IPS-18a (cell line): ENCODE measurements around the gene SOS1.

Experiments used
- H3K27ac ChIP-seq: one replicate; pipeline ENCODE4 v1.5.1; 2013; ENCODE audit warnings: low read length
- H3K27me3 ChIP-seq: one replicate; pipeline ENCODE4 v1.6.1; 2013; ENCODE audit warnings: mild to moderate bottlenecking, low read length; ENCODE audit not compliant: control insufficient read depth, insufficient read depth
- H3K36me3 ChIP-seq: one replicate; pipeline ENCODE4 v1.6.1; 2013; ENCODE audit warnings: low read depth, low read length; ENCODE audit not compliant: control insufficient read depth
- H3K4me1 ChIP-seq: one replicate; pipeline ENCODE4 v1.6.1; 2013; ENCODE audit warnings: low read depth, low read length; ENCODE audit not compliant: control insufficient read depth
- H3K4me3 ChIP-seq: one replicate; pipeline ENCODE4 v1.5.1; 2013; ENCODE audit warnings: low read length
- H3K9ac ChIP-seq: one replicate; pipeline ENCODE4 v1.6.1; 2013; ENCODE audit warnings: mild to moderate bottlenecking, low read length, moderate library complexity
- H3K9me3 ChIP-seq: one replicate; pipeline ENCODE4 v1.6.1; 2013; ENCODE audit warnings: low read depth, low read length; ENCODE audit not compliant: control insufficient read depth

The SOS1 gene

DNA sequence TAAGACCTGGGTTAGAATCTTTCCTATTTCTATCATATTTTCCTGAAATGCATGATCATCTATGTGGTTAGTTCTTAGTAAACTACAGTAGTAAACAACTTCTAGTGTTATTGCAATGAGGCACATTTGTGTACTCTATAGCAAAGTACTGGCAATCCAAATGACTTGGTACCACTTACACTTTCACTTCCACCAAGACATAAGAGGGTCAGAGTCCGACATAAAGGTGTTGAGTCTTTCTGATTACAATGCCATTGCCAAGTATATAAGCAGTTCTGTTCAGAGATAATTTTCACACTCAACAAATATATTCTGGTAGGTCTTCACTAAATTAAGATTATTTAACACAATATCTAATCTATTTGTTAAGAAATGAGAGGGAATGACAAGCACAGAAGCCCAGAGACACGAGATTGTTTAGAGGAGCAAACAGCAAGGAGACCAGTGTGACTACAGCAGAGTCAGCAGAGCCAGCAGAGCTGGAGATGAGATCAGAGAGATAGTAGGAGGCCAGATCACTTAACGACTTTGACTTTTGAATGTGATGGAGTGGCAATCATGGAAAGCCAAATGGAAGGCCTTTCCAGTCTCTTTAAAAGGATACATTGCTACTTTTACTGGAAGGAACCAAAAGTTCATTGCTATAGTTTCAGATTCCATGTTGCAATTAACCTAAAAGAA lies 27.5 kb downstream of the SOS1 start:
- Histone ChIP-seq H3K36me3 (no peaks in the 10 kb centered on the region), H3K4me3 (no peak overlapping the region), H3K27ac (no peak overlapping the region), H3K4me1 (peaks cover 16% of the 10 kb centered on the region), H3K9me3 (no peaks in the 10 kb centered on the region), H3K27me3 (no peaks in the 10 kb centered on the region), H3K9ac (no peak overlapping the region)

DNA sequence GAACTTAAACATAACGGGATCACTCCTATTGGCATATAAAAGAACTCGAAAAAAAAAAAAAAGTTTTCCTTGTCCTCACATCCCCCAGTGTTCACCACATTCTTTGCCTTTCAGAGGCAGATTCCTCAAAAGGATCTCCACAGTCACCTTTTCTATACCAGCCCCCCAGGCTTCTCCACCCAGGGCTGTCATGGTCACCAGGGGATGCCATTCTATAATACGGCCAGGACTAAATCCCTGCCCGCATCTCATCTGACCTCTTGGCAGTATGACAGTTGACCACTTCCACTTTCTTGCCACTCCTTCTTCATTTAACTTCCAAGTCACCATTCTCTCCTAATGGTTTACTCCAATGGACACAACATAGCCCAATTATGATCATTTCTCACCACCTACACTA lies 29.3 kb downstream of the SOS1 start:
- Histone ChIP-seq H3K36me3 (no peaks in the 10 kb centered on the region), H3K9me3 (no peaks in the 10 kb centered on the region), H3K27ac (no peak overlapping the region), H3K9ac (no peak overlapping the region), H3K4me1 (peaks cover 16% of the 10 kb centered on the region), H3K4me3 (no peak overlapping the region), H3K27me3 (no peaks in the 10 kb centered on the region)

DNA sequence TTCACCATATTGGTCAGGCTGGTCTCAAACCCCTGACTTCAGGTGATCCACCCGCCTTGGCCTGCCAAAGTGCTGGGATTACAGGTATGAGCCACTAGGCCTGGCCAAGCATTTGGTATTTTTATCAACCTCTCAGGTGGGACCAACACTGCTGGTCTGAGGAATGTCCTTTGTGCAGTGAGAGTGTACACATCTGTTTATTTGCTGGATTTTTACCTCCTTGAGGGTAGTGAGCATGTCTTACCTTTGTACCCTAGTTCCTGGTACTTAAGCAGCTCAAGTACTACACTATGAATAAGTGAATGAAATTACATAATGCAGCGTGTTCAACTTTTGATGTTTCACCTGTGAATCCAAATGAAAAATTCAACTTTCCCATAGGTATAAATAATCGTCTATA lies 29.8 kb downstream of the SOS1 start:
- H3K9me3 ChIP-seq, result no peaks in the 10 kb centered on the region
- H3K4me1 ChIP-seq, result peaks cover 16% of the 10 kb centered on the region
- no peak overlapping the region for H3K4me3 ChIP-seq
- H3K27ac ChIP-seq, result no peak overlapping the region
- no peaks in the 10 kb centered on the region for H3K36me3 ChIP-seq
- no peaks in the 10 kb centered on the region for H3K27me3 ChIP-seq
- H3K9ac ChIP-seq, result no peak overlapping the region

DNA sequence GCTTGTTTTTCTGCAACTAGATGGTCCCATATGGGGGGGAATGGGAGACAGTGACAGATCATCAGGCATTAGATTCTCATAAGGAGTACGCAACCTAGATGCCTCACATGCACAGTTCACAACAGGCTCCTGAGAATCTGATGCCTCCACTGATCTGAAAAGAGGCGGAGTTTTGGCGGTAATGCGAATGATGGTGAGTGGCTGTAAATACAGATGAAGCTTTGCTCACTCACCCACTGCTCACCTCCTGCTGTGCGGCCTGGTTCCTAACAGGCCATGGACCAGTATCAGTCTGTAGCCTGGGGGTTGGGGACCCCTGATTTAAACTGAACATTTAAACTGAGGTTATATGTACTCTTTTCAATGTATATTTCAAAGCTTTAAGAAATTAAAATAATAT lies 40.7 kb downstream of the SOS1 start:
- Histone ChIP-seq H3K4me3 (no peak overlapping the region), H3K4me1 (no peaks in the 10 kb centered on the region), H3K9ac (no peak overlapping the region), H3K36me3 (no peaks in the 10 kb centered on the region), H3K27me3 (no peaks in the 10 kb centered on the region), H3K9me3 (peaks cover 3% of the 10 kb centered on the region), H3K27ac (no peak overlapping the region)

DNA sequence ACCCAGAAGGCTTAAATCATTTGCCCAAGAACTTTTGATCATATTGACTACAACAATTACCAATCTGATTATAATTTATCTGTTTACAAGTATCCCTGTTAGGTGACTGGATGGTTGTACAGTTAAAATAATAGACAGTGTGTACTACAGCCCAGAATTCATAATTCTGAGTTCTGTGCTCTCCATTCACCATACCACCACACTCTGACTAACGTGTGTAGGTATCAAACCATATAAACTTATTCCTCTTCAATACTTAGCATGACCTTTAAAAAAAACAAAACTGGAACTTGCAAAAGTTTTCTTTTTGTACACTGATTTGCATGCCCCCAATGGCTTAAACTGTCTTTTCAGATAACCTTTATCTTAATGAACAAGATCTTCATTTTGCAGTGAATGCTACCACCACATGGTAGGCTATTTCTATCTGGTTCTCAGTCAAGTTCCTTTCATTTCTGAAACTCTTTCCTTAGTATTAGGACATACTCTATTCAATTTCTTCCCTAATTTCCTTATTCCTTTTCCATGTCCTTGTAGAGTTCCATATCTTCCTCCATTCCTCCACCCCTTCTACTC lies 50.9 kb downstream of the SOS1 start:
- peaks cover 8% of the 10 kb centered on the region for H3K36me3 ChIP-seq
- H3K4me3 ChIP-seq, result no peak overlapping the region
- H3K9me3 ChIP-seq, result no peaks in the 10 kb centered on the region
- no peaks in the 10 kb centered on the region for H3K27me3 ChIP-seq
- H3K27ac ChIP-seq, result no peak overlapping the region
- peaks cover 15% of the 10 kb centered on the region for H3K4me1 ChIP-seq
- no peak overlapping the region for H3K9ac ChIP-seq

DNA sequence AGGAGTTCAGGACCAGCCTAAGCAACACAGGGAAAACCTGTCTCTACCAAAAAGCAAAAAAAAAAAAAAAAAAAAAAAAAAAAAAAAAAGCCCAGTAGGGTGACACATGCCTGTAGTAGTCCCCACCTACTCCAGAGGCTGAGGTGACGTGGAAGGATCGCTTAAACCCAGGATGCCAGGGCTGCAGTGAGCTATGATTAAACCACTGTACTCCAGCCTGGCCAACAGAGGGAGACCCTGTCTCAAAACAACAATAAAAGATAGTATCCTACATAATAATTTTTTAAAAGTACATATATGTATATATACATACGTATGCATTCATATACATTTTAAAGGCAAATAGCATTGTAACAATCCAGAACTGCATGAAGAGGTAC lies 51.7 kb downstream of the SOS1 start:
- Histone ChIP-seq H3K4me1 (peaks cover 15% of the 10 kb centered on the region), H3K4me3 (no peak overlapping the region), H3K27me3 (no peaks in the 10 kb centered on the region), H3K9me3 (no peaks in the 10 kb centered on the region), H3K9ac (no peak overlapping the region), H3K36me3 (peaks cover 8% of the 10 kb centered on the region), H3K27ac (no peak overlapping the region)

DNA sequence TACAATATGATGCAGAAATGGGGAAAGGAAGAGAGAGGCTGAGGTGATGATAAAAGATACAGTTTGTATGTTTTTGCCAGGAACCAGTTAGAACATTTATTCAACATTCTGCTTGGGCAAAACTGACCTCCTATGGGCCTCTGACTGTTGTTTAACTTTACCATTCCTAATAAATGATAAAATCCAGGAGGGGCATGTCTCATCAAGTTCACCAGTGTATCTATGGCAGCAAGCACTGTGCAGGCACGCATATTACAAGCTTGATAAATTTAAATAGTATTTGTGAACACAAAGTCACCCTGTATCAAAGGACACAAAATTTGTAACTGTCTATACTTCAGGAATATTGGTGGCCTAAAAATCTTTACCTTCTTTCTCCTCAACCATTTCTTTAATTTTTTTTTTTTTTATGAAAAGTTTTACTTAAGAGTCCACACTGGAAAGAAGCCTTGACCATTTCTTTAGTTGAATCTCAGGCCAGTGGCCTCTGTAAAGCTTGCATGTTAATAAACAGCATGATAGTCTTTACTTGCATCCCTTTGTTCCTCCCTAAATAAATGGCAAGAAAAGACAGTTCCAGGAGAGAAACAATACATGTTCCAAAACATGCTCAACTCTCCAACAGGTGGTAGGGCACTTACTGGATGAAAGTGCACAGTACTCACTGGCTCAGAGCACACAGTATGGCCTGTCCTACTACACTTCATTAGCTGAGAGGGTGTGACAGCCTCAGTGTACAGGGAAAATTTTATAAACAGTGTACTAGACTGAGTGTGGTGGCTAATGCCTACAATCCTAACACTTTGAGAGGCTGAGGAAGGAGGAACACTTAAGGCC lies 52.3 kb downstream of the SOS1 start:
- no peak overlapping the region for H3K9ac ChIP-seq
- H3K36me3 ChIP-seq, result peaks cover 8% of the 10 kb centered on the region
- H3K27ac ChIP-seq, result no peak overlapping the region
- H3K4me1 ChIP-seq, result peaks cover 15% of the 10 kb centered on the region
- no peak overlapping the region for H3K4me3 ChIP-seq
- no peaks in the 10 kb centered on the region for H3K27me3 ChIP-seq
- no peaks in the 10 kb centered on the region for H3K9me3 ChIP-seq

DNA sequence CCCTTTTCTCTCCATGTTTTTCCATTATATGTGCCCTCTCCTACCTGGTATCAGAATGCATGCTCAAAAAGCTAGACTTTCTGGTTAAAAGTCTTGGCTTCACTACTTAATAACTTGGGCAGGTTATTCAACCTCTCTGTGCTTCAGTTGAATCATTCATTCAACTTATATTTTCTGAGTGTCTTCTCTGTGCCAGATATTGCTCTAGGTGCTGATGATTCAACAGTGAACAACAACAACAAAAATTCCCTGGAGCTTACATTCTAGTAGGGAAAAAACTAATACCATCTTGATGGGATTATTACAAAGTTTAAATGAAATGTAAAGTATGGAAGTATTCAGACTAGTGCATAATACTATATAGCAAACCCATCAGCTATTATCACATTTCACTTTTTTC lies 55.2 kb downstream of the SOS1 start:
- H3K4me3 ChIP-seq, result no peak overlapping the region
- H3K9ac ChIP-seq, result no peak overlapping the region
- no peak overlapping the region for H3K27ac ChIP-seq
- H3K9me3 ChIP-seq, result no peaks in the 10 kb centered on the region
- peaks cover 8% of the 10 kb centered on the region for H3K36me3 ChIP-seq
- H3K27me3 ChIP-seq, result no peaks in the 10 kb centered on the region
- H3K4me1 ChIP-seq, result no peaks in the 10 kb centered on the region

DNA sequence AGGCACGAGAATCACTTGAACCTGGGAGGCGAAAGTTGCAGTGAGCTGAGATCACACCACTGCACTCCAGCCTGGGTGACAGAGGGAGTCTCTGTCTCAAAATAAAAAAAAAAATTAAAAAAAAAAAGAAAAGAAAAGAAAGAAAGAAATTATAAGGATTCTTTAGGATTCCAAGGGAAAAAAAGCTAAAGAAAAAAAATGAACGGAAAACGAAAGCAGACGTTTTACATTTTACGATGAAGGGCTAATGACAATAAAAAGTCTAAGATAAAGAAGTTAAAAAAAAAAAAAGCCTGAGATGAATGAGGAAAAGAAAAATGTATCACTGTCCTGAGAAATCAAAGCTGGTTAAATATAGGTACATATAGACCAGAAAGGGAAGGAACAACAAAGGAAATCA lies 58.5 kb downstream of the SOS1 start:
- peaks cover 8% of the 10 kb centered on the region for H3K36me3 ChIP-seq
- H3K27ac ChIP-seq, result no peak overlapping the region
- no peaks in the 10 kb centered on the region for H3K27me3 ChIP-seq
- no peak overlapping the region for H3K9ac ChIP-seq
- H3K4me1 ChIP-seq, result peaks cover 6% of the 10 kb centered on the region
- no peak overlapping the region for H3K4me3 ChIP-seq
- no peaks in the 10 kb centered on the region for H3K9me3 ChIP-seq

DNA sequence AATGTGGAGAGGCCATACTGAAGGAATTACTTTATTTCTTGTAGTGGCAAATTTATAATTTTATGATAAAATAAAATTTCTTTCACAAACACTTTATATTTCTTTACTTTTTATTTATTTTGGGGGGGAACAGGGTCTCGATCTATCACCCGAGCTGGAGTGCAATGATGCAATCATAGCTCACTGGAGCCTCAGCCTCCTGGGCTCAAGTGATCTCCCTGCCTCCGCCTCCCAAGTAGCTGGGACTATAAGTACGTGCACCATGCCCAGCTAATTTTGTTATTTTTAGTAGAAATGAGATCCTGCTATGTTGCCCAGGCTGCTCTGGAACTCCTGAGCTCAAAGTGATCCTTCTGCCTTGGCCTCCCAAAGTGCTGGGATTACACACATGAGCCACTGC lies 59.6 kb downstream of the SOS1 start:
- H3K27ac ChIP-seq, result no peak overlapping the region
- H3K27me3 ChIP-seq, result no peaks in the 10 kb centered on the region
- H3K9ac ChIP-seq, result no peak overlapping the region
- no peaks in the 10 kb centered on the region for H3K9me3 ChIP-seq
- no peak overlapping the region for H3K4me3 ChIP-seq
- peaks cover 6% of the 10 kb centered on the region for H3K4me1 ChIP-seq
- H3K36me3 ChIP-seq, result peaks cover 3% of the 10 kb centered on the region

DNA sequence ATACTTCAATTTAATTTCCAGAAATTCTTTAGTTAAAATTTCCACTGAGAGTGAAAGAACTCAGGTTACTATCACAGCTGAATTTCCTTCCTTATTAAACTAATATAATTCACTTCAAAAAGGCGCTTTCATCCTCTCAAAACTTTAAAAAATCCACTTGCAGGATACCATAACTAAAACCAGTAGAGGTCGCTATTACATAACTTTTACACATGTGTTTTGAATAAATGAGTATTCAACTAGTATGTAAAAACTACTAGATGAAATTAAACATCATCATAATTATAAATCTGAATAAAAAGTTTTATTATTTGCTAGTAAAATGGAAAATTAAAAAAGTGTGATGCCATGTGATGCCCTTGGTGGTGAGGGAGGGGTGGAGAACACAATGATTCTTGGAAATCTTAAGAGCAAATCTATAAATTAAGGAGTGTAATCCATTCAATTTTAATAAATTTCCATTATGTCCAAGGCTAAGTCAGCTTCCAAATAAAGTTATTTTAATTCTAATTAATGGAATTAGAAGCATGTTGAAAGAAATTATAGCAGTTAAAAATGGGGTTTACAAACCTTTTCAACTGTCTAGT lies 61.4 kb downstream of the SOS1 start:
- Histone ChIP-seq H3K4me1 (peaks cover 6% of the 10 kb centered on the region), H3K4me3 (no peak overlapping the region), H3K9ac (no peak overlapping the region), H3K27me3 (no peaks in the 10 kb centered on the region), H3K27ac (no peak overlapping the region), H3K36me3 (peaks cover 5% of the 10 kb centered on the region), H3K9me3 (no peaks in the 10 kb centered on the region)
